NCI-H2029 treated with DMSO at 0.1 percent for 48 hours (cell line): Measurements from ENCODE around the gene KIF13A.
"Not testable (repeated sequence)": the region's sequence is repeated elsewhere in the genome, so short reads cannot be mapped to it uniquely, and the experiment has no call there.

ENCODE experiments used
- DNase-seq: peaks from one replicate; lab custom pipeline; 2025; lab: John Stamatoyannopoulos, UW

The KIF13A gene

DNA sequence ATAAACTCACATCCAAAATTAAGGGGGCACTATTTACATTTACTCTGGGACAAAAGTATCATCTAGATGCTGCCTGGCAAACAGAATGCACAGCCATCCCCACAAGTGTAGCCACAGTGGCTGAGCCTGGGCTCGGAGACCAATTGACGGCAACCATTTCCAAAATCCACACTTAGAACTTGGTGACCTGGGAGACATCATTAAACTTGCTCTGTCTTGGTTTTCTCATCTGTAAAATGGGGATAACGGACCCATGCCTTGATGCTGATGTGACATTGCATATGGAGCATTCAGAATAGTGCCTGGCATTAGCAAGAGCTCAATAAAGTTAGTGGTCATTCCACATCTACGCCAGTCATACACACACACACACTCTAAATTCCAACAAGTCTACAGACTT lies 140.7 kb downstream of the KIF13A start:
- DNase-seq, result no peak

DNA sequence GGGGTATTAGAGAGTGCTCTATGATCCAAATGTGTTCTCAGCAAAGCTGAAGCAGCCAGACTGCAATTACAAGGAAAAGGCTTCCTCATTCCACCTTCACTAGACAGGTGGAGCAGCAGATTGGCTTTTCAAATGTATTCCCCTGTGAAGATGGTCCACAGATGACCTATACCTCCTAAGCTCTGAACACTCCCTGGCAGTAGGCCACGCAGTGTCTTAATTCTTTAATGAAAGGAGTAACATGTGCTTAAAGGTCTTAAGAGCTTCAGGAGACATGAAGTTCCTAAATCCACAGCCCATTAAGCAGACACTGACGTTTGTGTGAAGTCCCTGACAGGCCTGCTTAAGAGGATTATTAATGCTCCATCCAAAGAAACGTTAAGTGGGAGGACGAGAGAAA lies 141.8 kb downstream of the KIF13A start:
- DNase-seq, result no peak

DNA sequence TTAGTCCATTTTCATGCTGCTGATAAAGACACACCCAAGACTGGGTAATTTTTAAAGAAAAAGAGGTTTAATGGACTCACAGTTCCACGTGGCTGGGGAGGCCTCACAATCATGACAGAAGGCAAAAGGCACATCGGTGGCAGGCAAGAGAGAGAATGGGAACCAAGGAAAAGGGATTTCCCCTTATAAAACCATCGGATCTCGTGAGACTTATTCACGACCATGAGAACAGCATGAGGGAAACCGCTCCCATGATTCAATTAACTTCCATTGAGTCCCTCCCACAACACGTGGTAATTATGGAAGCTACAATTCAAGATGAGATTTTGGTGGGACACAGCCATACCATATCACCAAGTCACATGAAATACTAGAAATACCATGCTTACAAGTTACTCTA lies 142.5 kb downstream of the KIF13A start:
- not testable (repeated sequence) for DNase-seq

DNA sequence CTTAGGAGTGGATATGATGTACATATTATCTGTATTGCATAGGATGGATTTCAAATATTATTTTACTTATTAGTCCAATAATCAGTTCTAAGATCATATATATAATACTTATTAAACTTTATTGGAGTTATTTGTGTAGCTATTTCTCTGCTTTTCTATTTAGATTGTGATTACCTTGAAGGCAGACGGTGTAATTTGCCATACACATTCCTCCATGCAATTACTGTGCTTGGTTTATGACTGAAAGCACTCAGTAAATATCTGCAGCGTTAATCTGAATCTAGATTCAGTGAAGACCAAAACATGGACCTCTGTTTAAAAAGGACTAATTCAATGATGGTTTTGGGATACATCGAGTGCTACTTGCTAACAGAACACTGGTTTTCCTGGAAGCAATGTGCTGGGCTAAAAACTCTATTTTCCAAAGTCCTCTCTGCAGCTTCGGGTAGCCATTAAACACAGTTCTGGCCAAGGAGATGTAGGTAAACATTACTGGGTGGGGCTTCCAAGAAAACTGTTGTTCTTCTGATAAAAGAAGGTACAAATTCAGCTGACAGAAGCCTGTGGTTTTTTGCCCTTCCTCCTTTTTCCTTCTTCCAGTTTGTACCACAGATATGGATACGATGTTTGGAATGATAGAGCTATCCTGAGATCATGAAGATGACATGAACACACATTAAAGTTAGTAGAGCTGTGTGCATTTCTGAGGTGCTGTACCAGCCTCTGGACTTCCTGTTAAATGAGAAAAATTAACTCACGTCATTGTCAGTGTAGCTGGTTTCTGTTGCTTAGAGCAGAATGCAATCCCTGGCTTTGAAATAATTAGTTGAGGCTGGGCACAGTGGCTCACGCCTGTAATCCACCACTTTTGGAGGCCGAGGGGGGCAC lies 144.3 kb downstream of the KIF13A start:
- no peak for DNase-seq

DNA sequence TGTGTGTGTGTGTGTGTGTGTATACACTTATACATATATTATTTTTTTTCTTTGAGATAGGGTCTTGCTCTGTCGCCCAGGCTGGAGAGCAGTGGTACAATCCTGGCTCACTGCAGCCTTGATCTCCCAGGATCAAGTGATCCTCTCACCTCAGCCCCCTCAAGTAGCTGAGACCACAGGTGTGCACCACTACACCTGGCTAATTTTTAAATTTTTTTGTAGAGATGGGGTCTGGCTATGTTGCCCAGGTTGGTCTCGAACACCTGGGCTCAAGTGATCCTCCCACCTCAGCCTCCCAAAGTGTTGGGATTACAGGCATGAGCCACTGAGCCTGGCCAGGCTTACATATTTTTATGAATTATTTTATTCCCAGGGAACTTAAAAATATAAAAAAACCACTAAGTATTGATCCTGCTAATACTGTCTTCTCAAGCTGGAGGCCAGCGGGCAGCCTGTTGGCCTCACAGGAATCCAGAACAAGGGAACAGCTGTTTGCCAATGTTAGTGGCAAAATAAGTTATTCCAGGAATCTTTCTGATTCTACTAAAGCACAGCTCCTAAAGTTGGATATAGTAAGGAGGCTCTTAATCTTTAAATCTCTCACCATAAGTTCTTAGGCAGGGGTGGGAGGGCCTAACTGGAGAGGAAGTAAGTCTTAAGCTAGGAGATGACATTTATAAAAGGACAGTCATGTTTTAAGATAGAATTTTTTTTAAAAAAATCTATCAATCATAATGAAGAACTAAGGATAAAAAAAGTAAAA lies 145.2 kb downstream of the KIF13A start:
- DNase-seq, result no peak

DNA sequence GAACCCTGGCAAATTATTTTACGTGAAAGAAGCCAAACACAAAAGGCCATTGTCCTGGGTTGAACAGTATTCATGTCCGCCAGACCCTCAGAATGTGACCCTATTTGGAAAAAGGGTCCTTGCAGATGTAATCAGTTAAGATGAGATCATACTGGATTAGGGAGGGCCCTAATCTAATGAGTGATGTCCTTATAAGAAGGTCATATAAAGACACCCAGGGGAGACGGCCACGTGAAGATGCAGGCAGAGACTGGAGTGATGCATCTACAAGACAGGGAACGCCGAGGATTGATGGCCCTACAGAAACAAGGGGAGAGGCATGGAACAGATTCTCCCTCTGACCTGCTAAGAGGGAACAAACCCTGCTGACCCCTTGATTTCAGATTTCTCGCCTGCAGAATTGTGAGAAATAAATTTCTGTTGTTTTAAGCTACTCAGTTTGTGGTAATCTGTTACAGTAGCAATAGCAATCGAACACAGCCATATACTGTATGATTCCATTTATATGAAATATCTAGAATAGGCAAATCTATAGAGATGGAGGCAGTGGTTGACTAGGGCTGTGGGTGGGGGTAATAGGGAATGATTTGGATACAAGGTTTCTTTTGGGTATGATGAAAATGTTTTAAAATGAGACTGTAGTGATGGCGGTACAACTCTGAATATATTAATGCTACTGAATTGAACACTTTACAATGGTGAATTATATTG lies 147.8 kb downstream of the KIF13A start:
- no peak for DNase-seq

DNA sequence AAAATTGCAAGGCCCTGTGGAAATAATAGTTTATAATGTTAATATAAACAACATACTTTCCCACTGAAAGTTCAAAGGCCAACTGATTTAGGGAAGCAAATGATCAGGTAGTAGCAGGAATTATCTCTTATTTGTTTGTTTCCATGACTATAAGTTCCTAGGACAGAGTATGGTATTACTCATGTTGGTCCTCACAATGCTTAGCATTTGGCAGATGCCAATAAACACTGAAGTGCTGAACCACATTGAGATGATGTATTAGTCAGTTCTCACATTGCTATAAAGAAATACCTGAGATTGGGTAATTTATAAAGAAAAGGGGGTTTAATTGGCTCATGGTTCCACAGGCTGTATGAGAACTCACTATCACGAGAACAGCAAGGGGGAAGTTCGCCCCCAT lies 151.1 kb downstream of the KIF13A start:
- no peak for DNase-seq

DNA sequence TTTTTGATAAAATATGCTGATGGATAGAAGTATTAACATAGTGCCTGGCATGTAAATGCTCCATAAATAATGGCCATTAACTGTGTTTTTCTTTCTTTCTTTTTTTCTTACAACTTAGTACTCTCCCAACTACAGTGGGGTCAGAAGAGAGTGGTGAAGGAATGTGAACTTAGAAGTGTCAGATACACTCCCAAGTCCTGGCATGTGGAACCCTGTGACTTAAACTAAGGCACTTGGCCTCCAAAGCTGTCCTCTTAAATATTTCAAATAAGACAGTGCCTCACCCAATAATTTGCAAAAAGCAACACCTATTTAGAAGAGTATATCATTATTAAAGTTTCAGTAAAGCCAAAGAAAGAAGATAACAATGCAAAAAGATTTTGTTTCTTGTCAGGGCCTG lies 151.7 kb downstream of the KIF13A start:
- DNase-seq, result no peak

DNA sequence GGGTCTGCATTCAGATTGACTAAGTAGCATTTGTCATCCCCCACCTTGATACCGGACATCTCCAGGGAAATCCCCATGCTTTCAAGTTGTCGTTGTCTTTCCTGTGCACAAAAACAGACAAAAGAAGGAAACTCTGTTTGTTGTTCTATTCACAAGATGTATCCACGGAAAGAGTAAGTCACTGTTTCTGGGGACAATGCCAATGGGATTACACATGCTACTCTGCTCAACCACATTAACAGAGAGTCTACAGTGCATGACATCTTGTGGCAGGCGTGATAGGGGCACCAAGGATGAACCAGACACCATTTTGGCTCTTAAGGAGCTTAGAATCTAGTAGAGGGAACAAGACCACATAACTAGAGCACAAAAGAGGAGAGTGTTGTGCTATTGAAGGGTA lies 156.3 kb downstream of the KIF13A start:
- DNase-seq, result no peak

DNA sequence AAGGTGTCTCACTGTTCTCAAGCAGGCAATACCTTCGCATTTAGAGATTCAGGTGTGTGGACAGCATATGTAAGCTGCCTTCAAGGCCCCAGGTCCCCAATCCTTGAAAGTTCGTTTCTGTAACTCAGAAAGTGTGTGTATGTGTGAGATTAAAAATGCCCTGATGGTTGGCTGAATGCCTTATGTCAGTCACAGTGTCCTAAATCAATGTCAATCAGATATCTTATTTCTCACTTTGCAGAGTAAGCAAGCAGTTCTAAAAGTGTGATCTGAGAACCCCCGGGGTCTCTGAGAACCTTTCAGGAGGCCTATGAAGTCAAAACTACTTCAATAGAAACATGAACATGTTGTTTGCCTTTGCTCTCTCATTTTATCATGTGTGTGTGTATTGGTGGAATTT lies 157.5 kb downstream of the KIF13A start:
- DNase-seq, result no peak

DNA sequence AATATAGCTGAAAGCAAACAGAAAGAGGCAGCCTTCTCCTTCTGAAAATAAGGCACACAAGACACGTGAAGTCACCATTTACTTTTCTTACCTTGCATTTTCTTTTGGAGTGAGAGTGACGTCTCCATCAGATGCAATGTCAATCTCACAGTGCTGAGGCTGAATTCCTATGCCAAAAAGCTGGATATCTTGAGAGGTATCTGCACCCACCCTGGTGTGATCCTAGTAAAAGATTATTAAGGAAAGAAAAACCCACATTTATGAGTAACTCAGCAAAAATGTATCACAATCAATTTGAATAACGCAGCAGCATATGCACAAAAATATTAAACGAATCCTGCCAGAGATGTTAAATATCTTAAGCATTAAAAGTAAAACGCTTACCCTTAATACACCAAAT lies 159.3 kb downstream of the KIF13A start:
- no peak for DNase-seq

DNA sequence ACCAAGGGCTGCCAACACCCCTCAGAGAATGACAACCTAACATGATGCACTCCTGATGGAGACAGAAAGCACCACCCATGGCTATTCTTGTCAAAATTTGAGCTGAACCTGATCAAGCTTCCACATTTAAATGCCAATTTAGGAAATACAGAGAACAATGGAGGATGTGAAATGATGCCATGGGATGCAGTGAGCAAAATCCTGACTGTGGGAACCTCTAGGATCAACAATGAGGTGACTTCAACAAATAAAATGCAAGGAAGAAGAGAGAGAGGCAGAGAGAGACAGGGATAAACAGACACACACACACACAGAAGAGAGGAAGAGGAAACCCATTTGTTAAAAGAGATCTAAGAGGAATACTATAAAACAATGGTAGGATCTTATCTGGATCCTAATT lies 161.1 kb downstream of the KIF13A start:
- no peak for DNase-seq

DNA sequence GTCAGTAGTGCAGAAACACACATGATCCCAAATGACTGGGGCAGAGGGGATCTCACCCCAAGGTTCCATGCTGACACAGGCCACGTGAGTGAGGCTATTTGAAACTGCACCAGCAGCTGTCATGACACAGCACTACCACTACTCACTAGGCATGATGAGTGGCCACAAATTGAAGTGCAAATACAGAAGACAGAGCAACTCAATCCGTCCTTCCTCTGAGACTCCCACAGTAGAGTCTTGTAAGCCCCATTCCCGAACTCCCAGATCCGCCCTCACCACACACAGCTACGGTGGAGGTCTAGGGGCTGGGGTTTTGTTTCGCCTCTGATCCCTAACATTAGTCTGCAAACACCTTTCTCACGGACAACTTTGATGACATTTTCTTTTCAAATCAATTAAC lies 167.4 kb downstream of the KIF13A start:
- no peak for DNase-seq

DNA sequence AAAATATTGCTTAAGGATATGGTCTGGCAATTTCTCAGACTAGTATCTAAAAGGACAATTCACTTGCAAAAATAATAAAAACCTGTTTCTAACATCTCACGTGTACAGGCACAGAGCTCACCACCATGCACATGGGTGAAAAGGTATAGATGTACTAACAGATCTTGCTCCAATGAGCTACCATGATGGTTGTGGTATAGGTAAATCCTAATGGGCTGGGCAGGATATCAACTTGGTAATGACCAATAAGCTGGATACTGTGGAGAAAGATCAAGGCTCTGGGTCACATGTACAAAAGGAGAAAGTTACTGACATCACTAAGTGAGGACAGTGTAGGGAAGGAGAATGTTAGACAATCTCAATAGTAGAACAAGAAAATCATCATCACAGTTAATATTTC lies 169.7 kb downstream of the KIF13A start:
- no peak for DNase-seq

DNA sequence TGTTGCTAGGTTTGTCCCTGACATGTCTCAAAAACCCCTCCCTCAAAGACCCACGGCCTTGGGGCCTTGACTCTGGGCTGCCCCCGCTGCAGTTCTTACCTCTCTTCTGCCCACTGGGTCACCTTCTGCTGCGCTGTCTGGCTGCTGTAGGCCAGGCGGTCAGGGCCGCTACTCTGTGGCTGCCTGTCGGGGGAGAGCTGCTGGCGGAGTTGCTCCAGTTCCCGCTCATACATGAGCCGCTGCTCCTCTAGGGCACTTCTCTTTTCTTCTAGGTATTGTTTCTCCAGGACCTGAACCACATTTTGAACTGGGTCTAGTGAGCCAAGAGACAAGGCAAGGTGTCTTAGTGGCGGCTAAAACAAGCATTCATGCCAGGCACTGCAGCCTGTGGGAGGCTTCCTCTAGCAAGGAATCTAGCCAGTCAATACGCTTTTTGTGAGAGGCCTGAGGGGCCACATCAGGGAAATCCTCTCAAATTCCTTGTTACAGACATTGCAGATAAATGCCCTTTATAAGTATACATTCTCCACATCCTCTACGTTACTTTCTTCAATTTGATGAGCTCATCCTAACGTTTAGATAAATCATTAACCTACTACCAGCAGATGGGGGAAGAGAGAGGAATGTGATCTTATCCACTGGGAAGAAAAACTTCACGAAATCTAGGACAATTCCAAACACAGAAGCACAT lies 170.4 kb downstream of the KIF13A start:
- DNase-seq, result no peak

DNA sequence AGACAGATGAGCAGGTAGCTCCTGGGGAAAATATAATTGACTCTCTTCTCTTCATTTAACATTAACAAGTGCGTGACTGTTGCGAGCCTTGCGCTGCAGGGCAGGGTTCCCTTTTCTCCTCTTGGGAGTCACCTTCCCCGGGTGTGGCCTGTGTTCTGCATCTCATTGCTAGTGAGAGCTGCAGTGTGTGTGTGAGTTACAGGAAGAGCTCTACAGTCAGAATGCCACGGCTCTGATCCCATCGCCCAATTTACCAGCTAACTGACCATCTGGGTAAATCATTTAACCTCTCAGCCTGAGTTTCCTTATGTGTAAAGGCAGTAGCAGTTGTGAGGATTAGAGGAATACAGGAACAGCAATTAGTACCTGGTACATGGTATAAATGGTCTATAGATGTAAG lies 173.9 kb downstream of the KIF13A start:
- no peak for DNase-seq

DNA sequence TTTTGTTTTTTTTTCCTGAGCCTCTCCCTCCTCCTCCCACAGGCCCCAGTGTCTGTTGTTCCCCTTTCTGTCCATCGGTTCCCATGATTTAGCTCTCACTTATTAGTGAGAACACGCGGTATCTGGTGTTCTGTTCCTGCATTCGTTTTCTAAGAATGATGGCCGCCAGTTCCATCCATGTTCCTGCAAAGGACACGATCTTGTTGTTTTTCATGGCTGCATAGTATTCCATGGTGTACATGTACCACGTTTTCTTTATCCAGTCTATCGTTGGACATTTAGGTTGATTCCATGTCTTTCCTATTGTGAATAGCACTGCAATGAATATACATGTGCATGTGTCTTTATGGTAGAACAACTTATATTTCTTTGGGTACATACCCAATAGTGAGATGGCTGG lies 175.1 kb downstream of the KIF13A start:
- no peak for DNase-seq

DNA sequence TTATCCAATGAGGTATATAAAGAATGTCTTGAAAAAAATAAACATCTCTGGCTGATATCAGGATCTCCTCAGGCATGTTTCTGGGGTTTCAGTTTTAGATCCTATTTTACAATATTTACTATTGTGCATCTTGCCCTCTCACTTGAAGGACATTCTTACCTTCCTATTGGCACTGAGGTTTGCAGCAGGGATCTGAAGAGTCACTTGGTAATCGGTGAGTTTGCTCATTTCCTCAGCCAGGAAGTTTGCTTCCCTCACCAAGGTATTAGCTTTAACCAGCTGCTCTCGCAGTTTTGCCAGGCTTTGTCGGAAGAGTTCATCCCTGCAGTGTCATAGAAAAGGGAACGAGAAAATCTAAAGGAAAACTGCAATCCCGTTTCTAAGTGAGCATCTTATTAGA lies 178.8 kb downstream of the KIF13A start:
- no peak for DNase-seq

DNA sequence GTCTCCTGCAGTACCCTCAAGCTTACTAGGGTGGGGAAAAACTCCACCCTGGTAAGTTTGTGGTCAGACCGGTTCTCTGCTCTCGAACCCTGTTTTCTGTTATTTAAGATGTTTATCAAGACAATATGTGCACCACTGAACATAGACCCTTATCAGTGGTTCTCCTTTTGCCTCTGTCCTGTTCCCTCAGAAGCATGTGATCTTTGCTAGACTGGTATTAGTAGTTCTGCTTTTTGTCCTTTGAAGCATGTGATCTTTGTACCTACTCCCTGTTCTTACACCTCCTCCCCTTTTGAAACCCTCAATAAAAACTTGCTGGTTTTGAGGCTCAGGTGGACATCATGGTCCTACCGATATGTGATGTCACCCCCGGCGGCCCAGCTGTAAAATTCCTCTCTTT lies 180.0 kb downstream of the KIF13A start:
- DNase-seq, result not testable (repeated sequence)

DNA sequence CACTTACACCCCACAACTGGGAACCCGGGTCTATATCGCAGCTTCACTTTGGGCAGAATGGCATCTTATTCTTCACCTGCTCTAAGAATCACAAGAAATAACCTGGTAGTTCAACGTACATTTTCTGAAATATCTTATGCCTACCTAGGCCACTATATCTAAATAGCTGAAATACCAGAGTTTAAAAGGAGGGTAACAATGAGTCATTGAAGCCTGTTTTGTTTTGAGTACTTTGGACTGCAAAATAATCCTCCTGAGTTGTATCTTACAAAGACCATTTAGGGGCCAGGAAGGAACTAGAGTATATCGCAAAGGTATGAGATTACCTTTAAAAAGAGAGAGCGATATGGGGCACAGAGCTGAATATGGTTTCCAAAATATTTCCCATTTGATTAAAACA lies 184.0 kb downstream of the KIF13A start:
- DNase-seq, result no peak

DNA sequence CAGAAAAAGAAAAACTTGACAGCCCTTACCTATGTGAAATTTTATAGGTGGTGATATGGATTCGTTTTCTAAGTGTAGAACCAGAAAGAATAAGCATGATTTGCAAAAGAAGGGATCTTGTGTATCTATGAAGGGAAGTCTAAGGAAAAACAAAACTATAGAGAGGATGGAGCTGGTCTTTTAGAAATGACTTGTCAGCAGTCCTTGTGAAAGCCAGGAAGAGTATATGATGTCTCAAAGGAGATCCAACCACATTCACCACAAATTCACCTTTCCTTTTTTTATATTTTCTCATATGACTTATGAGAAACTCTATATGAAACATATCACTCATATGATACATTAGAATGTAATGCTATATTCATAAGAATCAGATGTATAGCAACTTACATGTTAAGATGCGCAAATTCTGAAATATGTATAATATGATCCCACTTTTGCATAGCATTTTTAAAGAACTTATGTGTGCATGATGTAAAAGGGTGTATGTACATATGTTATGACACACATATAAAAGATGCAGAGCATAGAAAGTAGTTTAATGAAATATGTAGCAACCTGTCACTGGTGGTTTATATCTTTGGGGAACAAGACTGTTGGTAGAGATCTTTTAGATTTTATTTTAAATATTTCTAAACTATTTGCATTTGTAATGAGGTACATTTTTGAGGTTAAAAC lies 188.8 kb downstream of the KIF13A start:
- no peak for DNase-seq

DNA sequence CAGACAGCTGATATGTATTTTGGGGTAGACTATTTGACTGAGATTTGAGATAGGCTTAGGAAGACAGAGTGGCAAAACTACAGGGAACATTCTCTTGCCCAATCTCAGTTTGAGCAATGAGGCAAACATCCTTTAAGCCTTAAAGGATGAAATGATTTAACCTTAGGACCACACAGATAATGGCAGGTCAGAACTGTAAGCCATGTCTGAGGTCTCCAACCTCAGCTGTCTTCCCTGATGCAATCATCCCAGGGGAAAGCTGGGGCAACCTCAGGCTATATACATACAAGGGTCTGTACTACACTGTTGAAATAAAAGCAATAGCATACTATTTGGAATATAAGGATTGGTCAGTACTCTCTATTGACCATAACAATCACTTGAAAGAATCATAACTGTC lies 196.9 kb downstream of the KIF13A start:
- DNase-seq, result no peak
